ENCODE measurements around the gene ETV3.

ETV3 gene

DNA sequence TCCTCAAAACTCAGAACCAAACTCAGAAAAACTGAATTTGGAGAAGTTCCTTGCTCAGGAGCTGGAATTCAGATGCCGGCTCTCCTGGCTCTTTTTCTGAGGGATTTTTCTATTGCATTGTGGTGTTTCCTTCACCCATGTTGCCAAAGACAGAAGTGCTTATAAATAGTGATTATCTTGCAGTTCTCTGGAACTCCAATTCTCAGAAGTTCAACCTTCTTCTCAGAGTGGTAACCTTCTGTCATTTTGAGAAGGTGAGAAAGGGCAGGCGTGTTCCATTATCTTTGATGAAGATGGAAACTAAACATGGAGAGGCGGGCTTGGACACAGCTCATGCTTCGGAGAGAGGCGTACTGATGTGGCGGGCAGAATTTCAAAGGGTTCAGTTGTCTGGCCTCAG lies 12.4 kb upstream of the ETV3 start:
- no peaks in the 10 kb centered on the region for H3K9me3 ChIP-seq (ENCODE audit: control insufficient read depth, insufficient read depth, low read depth, low read length)
- peaks cover 24% of the 10 kb centered on the region for H3K4me1 ChIP-seq (ENCODE audit: control insufficient read depth, insufficient read depth, low read length)
- no peak overlapping the region for H3K27ac ChIP-seq (ENCODE audit: low read depth, low read length)
- no peaks in the 10 kb centered on the region for H3K36me3 ChIP-seq (ENCODE audit: control insufficient read depth, insufficient read depth, low read length)
- no peak overlapping the region for H3K9ac ChIP-seq (ENCODE audit: low read length)
- no peak overlapping the region for H3K4me3 ChIP-seq (ENCODE audit: low read depth, low read length)
- H3K27me3 ChIP-seq (ENCODE audit: control insufficient read depth, insufficient read depth, low read length), result no peaks in the 10 kb centered on the region

DNA sequence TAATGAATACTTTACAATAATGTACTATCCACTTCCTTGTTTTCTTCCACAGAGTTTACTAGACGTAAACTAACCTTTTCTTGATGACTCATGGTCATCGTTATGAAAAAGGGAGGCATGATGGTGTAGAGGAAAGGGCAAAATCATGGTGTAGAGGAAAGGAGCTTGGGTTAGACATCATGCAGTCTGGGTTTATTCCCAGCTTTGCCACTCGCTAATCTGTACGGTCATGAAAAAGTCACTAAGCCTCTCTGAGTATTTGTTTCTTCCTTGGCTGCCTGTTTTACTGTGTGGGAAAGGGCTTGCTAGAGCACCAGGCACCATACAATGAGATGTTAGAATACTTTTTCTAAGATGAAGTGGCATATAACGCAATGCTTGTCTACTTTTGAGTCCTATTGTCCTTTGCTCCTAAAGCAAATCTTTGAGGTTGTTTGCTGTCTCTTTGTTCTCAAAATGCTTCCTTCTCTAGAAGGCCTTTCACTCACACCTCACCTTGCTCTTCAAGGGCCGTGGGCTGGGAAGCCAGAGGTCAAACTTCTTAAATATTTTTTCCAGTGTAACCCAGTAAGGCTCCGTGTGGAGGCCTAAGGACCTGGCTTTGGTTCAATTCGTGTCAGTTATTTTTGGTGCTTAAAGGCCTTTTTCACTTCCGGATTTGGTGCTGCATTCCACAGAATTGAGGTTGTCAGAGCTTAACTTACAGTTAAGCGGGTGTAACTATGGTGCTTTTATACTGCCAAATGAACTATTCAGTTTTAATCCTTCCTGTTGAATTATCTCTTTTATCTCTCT lies 9.9 kb upstream of the ETV3 start:
- no peaks in the 10 kb centered on the region for H3K9me3 ChIP-seq (ENCODE audit: control insufficient read depth, insufficient read depth, low read depth, low read length)
- H3K36me3 ChIP-seq (ENCODE audit: control insufficient read depth, insufficient read depth, low read length), result no peaks in the 10 kb centered on the region
- H3K4me3 ChIP-seq (ENCODE audit: low read depth, low read length), result no peak overlapping the region
- no peak overlapping the region for H3K9ac ChIP-seq (ENCODE audit: low read length)
- H3K4me1 ChIP-seq (ENCODE audit: control insufficient read depth, insufficient read depth, low read length), result 0 out of 2 replicates have a peak, but pooled peaks cover 4% of the 10 kb centered on the region
- no peaks in the 10 kb centered on the region for H3K27me3 ChIP-seq (ENCODE audit: control insufficient read depth, insufficient read depth, low read length)
- no peak overlapping the region for H3K27ac ChIP-seq (ENCODE audit: low read depth, low read length)

DNA sequence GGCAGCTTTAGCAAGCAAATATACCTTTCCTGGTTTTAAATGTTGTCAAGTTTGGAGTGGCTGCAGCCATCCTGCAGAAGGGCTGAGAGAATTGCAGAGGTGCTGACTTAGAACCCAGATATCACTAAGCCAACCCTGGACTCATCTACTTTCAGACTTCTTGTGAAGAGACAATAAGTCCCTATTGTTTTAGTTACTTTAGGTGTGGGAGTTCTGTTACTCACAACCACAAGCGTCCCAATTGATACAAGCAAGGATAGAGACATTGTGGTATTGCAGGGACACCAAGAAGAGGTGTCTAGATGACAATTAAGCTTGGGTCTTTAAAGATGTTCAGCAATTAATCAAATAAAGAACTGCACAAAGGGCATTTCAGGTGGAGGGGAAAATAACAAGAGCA lies 8.8 kb upstream of the ETV3 start:
- Histone ChIP-seq H3K9me3 (ENCODE audit: control insufficient read depth, insufficient read depth, low read depth, low read length) (no peaks in the 10 kb centered on the region), H3K27ac (ENCODE audit: low read depth, low read length) (no peak overlapping the region), H3K9ac (ENCODE audit: low read length) (no peak overlapping the region), H3K27me3 (ENCODE audit: control insufficient read depth, insufficient read depth, low read length) (no peaks in the 10 kb centered on the region), H3K36me3 (ENCODE audit: control insufficient read depth, insufficient read depth, low read length) (no peaks in the 10 kb centered on the region), H3K4me1 (ENCODE audit: control insufficient read depth, insufficient read depth, low read length) (peaks cover 9% of the 10 kb centered on the region; the same call in 1 of the 2 replicates), H3K4me3 (ENCODE audit: low read depth, low read length) (no peak overlapping the region)

DNA sequence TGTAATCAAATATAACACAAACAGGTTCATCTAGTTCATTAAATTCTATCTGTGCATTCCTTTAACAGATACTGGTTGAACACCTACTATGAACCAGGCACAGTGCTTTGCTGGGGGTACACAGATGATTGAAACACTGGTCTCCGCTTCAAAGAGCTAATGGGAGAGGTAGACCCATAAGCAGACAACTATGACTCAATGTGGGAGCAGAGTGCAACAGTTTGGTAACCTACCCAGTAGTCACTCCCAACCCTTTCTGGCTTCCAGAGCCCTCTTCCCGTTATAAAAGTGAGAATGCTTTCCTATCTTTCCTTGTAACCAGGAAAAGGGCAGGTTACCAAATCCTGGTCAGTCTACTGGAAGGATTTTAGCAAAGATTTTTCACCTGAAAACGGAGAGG lies 8.0 kb upstream of the ETV3 start:
- no peak overlapping the region for H3K4me3 ChIP-seq (ENCODE audit: low read depth, low read length)
- no peaks in the 10 kb centered on the region for H3K36me3 ChIP-seq (ENCODE audit: control insufficient read depth, insufficient read depth, low read length)
- H3K9ac ChIP-seq (ENCODE audit: low read length), result no peak overlapping the region
- H3K27me3 ChIP-seq (ENCODE audit: control insufficient read depth, insufficient read depth, low read length), result no peaks in the 10 kb centered on the region
- H3K27ac ChIP-seq (ENCODE audit: low read depth, low read length), result no peak overlapping the region
- H3K9me3 ChIP-seq (ENCODE audit: control insufficient read depth, insufficient read depth, low read depth, low read length), result no peaks in the 10 kb centered on the region
- peaks cover 13% of the 10 kb centered on the region for H3K4me1 ChIP-seq (ENCODE audit: control insufficient read depth, insufficient read depth, low read length)

DNA sequence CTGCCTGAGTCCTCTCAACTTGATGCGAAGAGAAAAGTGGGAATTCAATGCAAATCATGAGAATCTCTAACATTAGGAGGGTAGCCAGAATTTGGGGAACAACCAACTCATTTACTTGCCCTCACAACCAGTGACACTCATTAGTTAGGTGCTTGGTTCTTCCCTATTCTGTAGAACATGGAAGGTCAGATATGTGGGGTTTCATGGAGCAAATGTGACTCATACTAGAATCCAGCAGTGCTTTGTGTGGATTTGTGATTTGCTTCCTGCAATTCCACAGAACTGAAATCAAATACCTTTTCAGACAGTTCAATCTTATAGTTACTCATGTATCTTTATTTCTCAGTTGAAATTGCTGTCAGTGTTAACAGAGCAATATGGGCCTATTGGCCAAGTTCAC lies 6.9 kb upstream of the ETV3 start:
- H3K27me3 ChIP-seq (ENCODE audit: control insufficient read depth, insufficient read depth, low read length), result no peaks in the 10 kb centered on the region
- no peaks in the 10 kb centered on the region for H3K36me3 ChIP-seq (ENCODE audit: control insufficient read depth, insufficient read depth, low read length)
- H3K4me3 ChIP-seq (ENCODE audit: low read depth, low read length), result no peak overlapping the region
- H3K4me1 ChIP-seq (ENCODE audit: control insufficient read depth, insufficient read depth, low read length), result peaks cover 25% of the 10 kb centered on the region
- H3K27ac ChIP-seq (ENCODE audit: low read depth, low read length), result no peak overlapping the region
- H3K9me3 ChIP-seq (ENCODE audit: control insufficient read depth, insufficient read depth, low read depth, low read length), result no peaks in the 10 kb centered on the region
- H3K9ac ChIP-seq (ENCODE audit: low read length), result no peak overlapping the region

DNA sequence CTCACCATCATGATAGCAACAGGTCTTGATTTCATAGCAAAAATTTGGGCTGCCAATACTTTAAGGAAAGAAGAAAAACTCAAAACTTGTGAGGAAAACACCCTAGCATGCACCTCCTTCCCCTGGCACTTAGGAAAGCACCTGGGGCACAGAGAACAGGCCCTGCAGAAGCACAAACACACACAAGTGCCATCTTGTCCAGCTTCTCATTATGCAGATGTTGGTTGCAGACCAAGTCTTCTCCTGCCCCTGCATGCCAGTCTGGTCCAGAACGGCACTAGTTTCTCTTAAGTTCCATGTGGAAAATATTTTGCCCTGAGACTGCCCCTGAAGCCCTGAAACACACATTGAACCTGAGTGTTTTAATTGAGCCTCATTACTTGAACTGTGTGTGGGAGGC lies 6.3 kb upstream of the ETV3 start:
- no peaks in the 10 kb centered on the region for H3K36me3 ChIP-seq (ENCODE audit: control insufficient read depth, insufficient read depth, low read length)
- no peaks in the 10 kb centered on the region for H3K27me3 ChIP-seq (ENCODE audit: control insufficient read depth, insufficient read depth, low read length)
- H3K4me1 ChIP-seq (ENCODE audit: control insufficient read depth, insufficient read depth, low read length), result peaks cover 30% of the 10 kb centered on the region
- no peaks in the 10 kb centered on the region for H3K9me3 ChIP-seq (ENCODE audit: control insufficient read depth, insufficient read depth, low read depth, low read length)
- H3K9ac ChIP-seq (ENCODE audit: low read length), result no peak overlapping the region
- H3K27ac ChIP-seq (ENCODE audit: low read depth, low read length), result no peak overlapping the region
- no peak overlapping the region for H3K4me3 ChIP-seq (ENCODE audit: low read depth, low read length)

DNA sequence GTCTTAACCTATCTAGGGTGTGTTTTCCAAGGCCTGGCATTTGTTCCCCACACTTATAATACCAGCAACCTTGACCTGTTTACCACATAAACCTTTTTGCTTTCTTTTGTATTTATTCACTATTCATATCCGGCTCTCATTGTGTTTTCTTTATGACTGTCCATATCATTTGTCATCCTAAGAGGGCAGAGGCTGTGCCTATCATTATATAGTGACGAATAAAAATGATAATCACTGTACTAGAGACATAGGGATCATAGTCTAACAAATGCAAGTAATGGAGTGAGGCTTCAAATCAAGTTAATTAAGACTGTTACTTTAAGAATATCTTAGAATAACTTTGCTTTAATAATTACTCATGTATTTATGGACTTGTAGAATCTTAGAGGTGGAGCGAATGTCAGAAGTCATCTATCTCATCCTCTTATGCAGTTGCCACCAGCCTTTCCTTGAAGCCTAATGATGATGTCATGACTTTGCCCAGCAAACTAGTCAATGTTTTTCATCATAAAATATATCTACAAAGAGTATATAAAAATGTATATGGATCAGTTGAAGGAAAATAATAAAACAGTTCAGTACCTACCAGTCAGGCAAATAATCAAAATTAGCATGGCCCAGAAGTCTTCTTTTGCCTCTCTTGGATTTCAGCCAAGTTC lies 4.7 kb upstream of the ETV3 start:
- no peaks in the 10 kb centered on the region for H3K27me3 ChIP-seq (ENCODE audit: control insufficient read depth, insufficient read depth, low read length)
- no peak overlapping the region for H3K9ac ChIP-seq (ENCODE audit: low read length)
- no peak overlapping the region for H3K4me3 ChIP-seq (ENCODE audit: low read depth, low read length)
- H3K27ac ChIP-seq (ENCODE audit: low read depth, low read length), result no peak overlapping the region
- peaks cover 35% of the 10 kb centered on the region for H3K4me1 ChIP-seq (ENCODE audit: control insufficient read depth, insufficient read depth, low read length)
- H3K36me3 ChIP-seq (ENCODE audit: control insufficient read depth, insufficient read depth, low read length), result no peaks in the 10 kb centered on the region
- H3K9me3 ChIP-seq (ENCODE audit: control insufficient read depth, insufficient read depth, low read depth, low read length), result no peaks in the 10 kb centered on the region

DNA sequence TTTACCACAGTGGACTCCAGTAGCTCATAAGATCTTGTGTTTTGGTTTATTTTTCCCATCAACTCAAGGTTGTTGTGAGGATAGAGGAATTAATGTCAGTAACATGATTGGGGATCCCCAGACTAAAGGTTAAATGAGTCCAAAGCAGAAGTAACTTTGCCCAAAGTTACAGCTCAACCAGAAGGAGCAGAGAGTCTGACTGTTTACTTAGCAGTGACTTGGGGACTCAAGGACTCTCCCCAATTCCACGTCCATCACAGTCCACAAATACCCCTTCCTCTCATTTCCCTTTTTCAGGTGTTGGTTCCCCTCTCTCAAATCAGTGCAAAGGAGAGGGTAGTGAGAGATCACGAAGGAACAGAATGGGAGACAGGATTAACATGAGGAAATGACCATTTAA lies 4.0 kb upstream of the ETV3 start:
- Histone ChIP-seq H3K4me3 (ENCODE audit: low read depth, low read length) (no peak overlapping the region), H3K27me3 (ENCODE audit: control insufficient read depth, insufficient read depth, low read length) (no peaks in the 10 kb centered on the region), H3K9ac (ENCODE audit: low read length) (no peak overlapping the region), H3K9me3 (ENCODE audit: control insufficient read depth, insufficient read depth, low read depth, low read length) (no peaks in the 10 kb centered on the region), H3K36me3 (ENCODE audit: control insufficient read depth, insufficient read depth, low read length) (no peaks in the 10 kb centered on the region), H3K27ac (ENCODE audit: low read depth, low read length) (no peak overlapping the region), H3K4me1 (ENCODE audit: control insufficient read depth, insufficient read depth, low read length) (peaks cover 35% of the 10 kb centered on the region)

DNA sequence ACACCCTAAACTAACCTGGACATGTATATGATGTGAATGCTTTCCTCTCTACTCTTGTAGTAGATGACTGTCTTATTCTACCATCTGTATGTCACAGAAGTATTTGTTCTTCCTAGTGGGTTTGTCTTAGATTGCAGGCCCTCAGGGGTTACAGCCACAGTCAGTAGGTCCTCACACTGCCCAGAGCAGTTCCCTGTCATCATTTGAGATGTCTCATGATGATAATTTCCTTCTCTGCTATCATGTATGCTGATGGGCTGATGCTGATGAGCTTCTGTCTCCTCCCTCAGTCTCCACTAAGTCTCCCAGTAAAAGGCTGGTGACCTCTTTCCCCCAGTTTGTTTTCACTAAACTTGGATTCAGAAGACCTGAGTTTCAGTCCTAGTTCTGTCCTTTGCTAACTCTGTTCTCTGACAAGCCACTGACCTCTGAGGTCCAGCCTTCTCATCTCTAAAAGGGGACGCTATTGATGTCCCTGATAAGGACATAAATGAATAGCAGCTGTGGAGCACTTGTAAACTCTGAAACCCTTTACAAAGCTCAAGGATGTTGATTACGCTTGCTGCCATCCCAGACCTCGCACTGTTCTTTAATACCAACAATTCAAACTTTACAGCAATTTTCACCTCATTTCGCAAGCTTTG lies 3.1 kb upstream of the ETV3 start:
- Histone ChIP-seq H3K27me3 (ENCODE audit: control insufficient read depth, insufficient read depth, low read length) (no peaks in the 10 kb centered on the region), H3K4me3 (ENCODE audit: low read depth, low read length) (no peak overlapping the region), H3K36me3 (ENCODE audit: control insufficient read depth, insufficient read depth, low read length) (no peaks in the 10 kb centered on the region), H3K4me1 (ENCODE audit: control insufficient read depth, insufficient read depth, low read length) (peaks cover 40% of the 10 kb centered on the region), H3K9ac (ENCODE audit: low read length) (no peak overlapping the region), H3K27ac (ENCODE audit: low read depth, low read length) (no peak overlapping the region), H3K9me3 (ENCODE audit: control insufficient read depth, insufficient read depth, low read depth, low read length) (no peaks in the 10 kb centered on the region)

DNA sequence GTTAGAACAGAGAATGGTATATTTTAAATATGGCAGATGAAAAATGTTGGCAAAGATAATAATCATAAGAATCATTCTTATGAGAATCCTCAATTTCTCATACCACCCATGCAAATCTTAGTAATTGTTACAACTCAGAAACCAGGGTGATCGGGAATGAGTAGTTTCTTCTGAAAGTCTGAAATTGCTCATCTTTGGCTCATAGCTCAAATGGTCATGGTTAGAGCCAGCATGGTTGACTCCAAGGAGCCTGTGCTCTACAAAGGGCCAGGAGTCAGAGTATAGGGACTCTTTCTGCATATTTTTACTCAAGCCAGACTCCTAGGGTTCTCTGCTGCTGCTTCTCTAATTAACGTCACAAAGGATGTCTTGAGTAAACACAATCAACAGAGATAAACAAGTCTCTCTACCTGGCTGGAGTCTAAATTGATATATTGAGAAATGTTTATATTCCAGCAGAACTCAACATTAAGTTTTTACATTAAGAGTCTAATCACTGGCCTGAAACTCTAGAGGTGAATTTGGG lies 1.9 kb upstream of the ETV3 start:
- no peak overlapping the region for H3K9ac ChIP-seq (ENCODE audit: low read length)
- peaks cover 40% of the 10 kb centered on the region for H3K4me1 ChIP-seq (ENCODE audit: control insufficient read depth, insufficient read depth, low read length)
- no peaks in the 10 kb centered on the region for H3K9me3 ChIP-seq (ENCODE audit: control insufficient read depth, insufficient read depth, low read depth, low read length)
- no peak overlapping the region for H3K27ac ChIP-seq (ENCODE audit: low read depth, low read length)
- H3K27me3 ChIP-seq (ENCODE audit: control insufficient read depth, insufficient read depth, low read length), result no peaks in the 10 kb centered on the region
- peaks cover 11% of the 10 kb centered on the region for H3K36me3 ChIP-seq (ENCODE audit: control insufficient read depth, insufficient read depth, low read length)
- peak overlapping the region; percentile 10; the same call in 1 of the 2 replicates for H3K4me3 ChIP-seq (ENCODE audit: low read depth, low read length)

Data from HUES6 (cell line).